ENCODE results near the gene ADO.

GRCh38 chr10:62778125-62778524 is 26.4 kb upstream of the ADO start:
- no peak for TF ChIP-seq POLR2AphosphoS5 (IDR thresholded peaks at IDR 0.05)
- no peak for TF ChIP-seq POLR2A (IDR thresholded peaks at IDR 0.05)
- no peak for TF ChIP-seq CTCF (IDR thresholded peaks at IDR 0.05)
- no peak for TF ChIP-seq EP300 (IDR thresholded peaks at IDR 0.05; ENCODE audit: low read depth)

All from transverse colon (tissue), 4 donors.